HEK293T (cell line): ENCODE results near the gene FAM217A.
A peak's percentile ranks its signal among the peaks of the same experiment; 100 is the strongest.

ENCODE experiments used
- CTCF ChIA-PET: fragments of 350-600 bp; formaldehyde crosslinking; extraction: SDS; loops from one replicate; lab custom pipeline; 2021; ENCODE audit warnings: antibody characterized with exemption, inconsistent platforms; lab: Yijun Ruan, JAX
- POLR2A ChIA-PET: fragments of 350-600 bp; formaldehyde crosslinking; extraction: SDS; loops from one replicate; lab custom pipeline; 2020; ENCODE audit warnings: antibody characterized with exemption, inconsistent platforms; lab: Yijun Ruan, JAX
- DNase-seq: peaks from one replicate; pipeline ENCODE4 v3.0.0; 2012; ENCODE audit warnings: mixed read lengths; ENCODE audit errors: extremely low spot score
- ARNT ChIP-seq: fragments of 450-650 bp; IDR thresholded peaks from 2 replicates; pipeline ENCODE4 v1.6.1; 2017; ENCODE audit warnings: mild to moderate bottlenecking
- BHLHE40 ChIP-seq: fragments of 450-650 bp; IDR thresholded peaks from 2 replicates; pipeline ENCODE4 v1.6.1; 2016; ENCODE audit warnings: mild to moderate bottlenecking, moderate library complexity, borderline replicate concordance
- CTBP1 ChIP-seq: fragments of 450-650 bp; IDR thresholded peaks from 2 replicates; pipeline ENCODE4 v1.6.1; 2016; ENCODE audit warnings: borderline replicate concordance
- ELF4 ChIP-seq: fragments of 450-650 bp; IDR thresholded peaks from 2 replicates; pipeline ENCODE4 v1.6.1; 2017; ENCODE audit warnings: antibody characterized with exemption
- FOXA1 ChIP-seq: fragments of 450-650 bp; IDR thresholded peaks from 2 replicates; pipeline ENCODE4 v1.6.1; 2016; ENCODE audit warnings: mild to moderate bottlenecking
- FOXK2 ChIP-seq: fragments of 450-650 bp; IDR thresholded peaks from 2 replicates; pipeline ENCODE4 v1.6.1; 2016; ENCODE audit warnings: mild to moderate bottlenecking
- FOXM1 ChIP-seq: fragments of 450-650 bp; IDR thresholded peaks from 2 replicates; pipeline ENCODE4 v1.6.1; 2017; ENCODE audit warnings: mild to moderate bottlenecking, borderline replicate concordance
- HDGF ChIP-seq: fragments of 450-650 bp; IDR thresholded peaks from 2 replicates; pipeline ENCODE4 v1.6.1; 2017; ENCODE audit warnings: antibody characterized with exemption, borderline replicate concordance
- L3MBTL2 ChIP-seq: fragments of 450-650 bp; conservative IDR thresholded peaks from 2 replicates; pipeline ENCODE4 v1.6.1; 2016; ENCODE audit warnings: mild to moderate bottlenecking
- LEF1 ChIP-seq: fragments of 450-650 bp; IDR thresholded peaks from 2 replicates; pipeline ENCODE4 v1.6.1; 2017; ENCODE audit warnings: mild to moderate bottlenecking, borderline replicate concordance
- NFRKB ChIP-seq: fragments of 450-650 bp; IDR thresholded peaks from 2 replicates; pipeline ENCODE4 v1.6.1; 2016; ENCODE audit warnings: mild to moderate bottlenecking, moderate library complexity
- PKNOX1 ChIP-seq: fragments of 450-650 bp; IDR thresholded peaks from 2 replicates; pipeline ENCODE4 v1.6.1; 2016
- SUZ12 ChIP-seq: fragments of 450-650 bp; IDR thresholded peaks from 2 replicates; pipeline ENCODE4 v1.6.1; 2016; ENCODE audit warnings: mild to moderate bottlenecking
- TARDBP ChIP-seq: fragments of 450-650 bp; IDR thresholded peaks from 2 replicates; pipeline ENCODE4 v1.6.1; 2016
- ZNF384 ChIP-seq: fragments of 450-650 bp; IDR thresholded peaks from 2 replicates; pipeline ENCODE4 v1.6.1; 2016

Gene FAM217A

DNA sequence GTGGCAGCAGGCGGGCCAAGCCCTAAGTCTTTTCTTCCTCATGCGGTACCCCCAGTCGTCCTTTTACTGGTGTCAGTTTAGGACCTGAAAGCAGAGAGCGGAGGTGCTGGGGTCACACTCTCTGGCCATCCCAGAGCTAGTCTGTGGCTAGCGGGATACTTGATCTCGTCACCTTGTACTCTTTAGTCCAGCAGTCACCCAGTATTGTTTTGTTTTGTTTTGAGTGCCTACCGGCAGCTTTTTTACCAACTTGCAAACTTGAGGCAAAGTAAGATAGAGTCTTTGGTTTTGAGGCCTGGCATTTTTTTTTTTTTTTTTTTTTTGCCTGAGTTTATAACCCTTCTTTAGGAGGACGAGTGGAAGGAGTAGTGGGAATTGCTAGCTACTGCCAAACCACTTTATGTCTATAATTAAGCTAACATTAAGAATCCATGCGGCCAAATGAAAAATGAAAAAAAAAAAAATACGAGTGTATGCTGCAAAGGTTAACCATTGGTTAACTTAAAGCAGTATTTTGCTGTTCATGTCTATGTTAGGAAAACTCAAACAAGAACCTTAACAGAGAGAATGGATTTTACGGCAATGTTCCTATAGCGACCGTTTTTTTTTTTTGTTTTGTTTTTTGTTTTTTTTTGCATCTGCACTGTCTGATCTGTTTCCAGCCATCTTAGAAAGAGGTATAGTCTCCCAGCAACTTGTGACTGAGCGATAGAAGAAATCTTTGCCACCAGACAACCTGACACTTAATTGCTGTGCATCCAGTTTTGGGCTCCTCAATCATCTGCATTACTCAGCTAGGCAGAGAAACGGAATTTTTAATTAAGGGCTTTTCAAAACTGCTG, 56.9 kb downstream of the FAM217A start:
- DNase-seq = peak; percentile 12

GRCh38 chr6:4021133-4021853, 57.6 kb downstream of the FAM217A start:
- CTCF ChIA-PET = interaction anchor here (0.6 to 1.6 kb wide), 5 partner anchors 10 to 189 kb away, joined by 3 to 6 read pairs (median 3); no protein-coding TSS in a partner anchor
- DNase-seq = peak; percentile 85
- POLR2A ChIA-PET = interaction anchor here (0.5 to 2.0 kb wide), 45 partner anchors 8 to 1165 kb away, joined by 3 to 24 read pairs (median 4); partner anchors contain the start of genes ECI2 and FAM50B
- TF ChIP-seq PKNOX1 (peak; percentile 1; the same call in 1 of the 2 replicates), FOXK2 (no peak), SUZ12 (no peak), TARDBP (no peak), CTBP1 (no peak), FOXA1 (no peak), NFRKB (peak; percentile 75), ARNT (no peak), L3MBTL2 (peak; percentile 44; the same call in 1 of the 2 replicates), ZNF384 (no peak), HDGF (no peak), ELF4 (peak; percentile 57), LEF1 (no peak)

More for the DNA sequence above, 56.9 kb downstream of the FAM217A start:
- TF ChIP-seq ZNF384 (peak; percentile 63), ARNT (no peak)
- POLR2A ChIA-PET = interaction anchor here (0.8 to 2.0 kb wide), 19 partner anchors 9 to 331 kb away, joined by 3 to 24 read pairs (median 7); partner anchors contain the start of gene ECI2
- CTCF ChIA-PET = interaction anchor here (0.5 to 1.6 kb wide), 5 partner anchors 9 to 897 kb away, joined by 3 to 6 read pairs (median 3); no protein-coding TSS in a partner anchor

- DNase-seq = no peak
- CTCF ChIA-PET = interaction anchor here (0.7 to 1.6 kb wide), 4 partner anchors 10 to 190 kb away, joined by 3 to 6 read pairs (median 3); no protein-coding TSS in a partner anchor
- POLR2A ChIA-PET = interaction anchor here (0.5 to 2.0 kb wide), 42 partner anchors 8 to 1165 kb away, joined by 3 to 24 read pairs (median 4); partner anchors contain the start of genes ECI2 and FAM50B
- TF ChIP-seq TARDBP = no peak
- TF ChIP-seq PKNOX1 = 0 out of 2 replicates have a peak, but pooled peaks have one; percentile 3
- TF ChIP-seq NFRKB = no peak
Measured at GRCh38 chr6:4020822-4021132, 58.2 kb downstream of the FAM217A start.

DNA sequence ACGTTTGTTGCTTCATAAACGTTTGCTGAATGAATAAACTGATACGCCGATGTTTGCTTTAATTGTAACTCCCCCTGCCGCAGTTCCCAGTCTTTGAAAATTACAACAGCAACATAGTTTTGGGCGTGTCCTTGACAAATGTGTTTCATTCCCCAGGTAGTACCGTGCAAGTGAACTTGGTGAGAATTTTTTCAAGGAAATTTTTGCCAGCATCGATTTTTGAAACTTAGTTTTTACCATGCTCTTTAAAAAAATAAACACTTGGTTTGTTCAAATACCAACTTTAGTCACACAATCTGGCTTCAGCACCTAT, 60.1 kb downstream of the FAM217A start:
- CTCF ChIA-PET = interaction anchor here (0.9 kb wide), 1 partner anchor 170 kb away, joined by 3 read pairs; the partner anchor contains the start of gene FAM50B
- POLR2A ChIA-PET = interaction anchor here (0.7 to 1.6 kb wide), 8 partner anchors 11 to 735 kb away, joined by 3 to 9 read pairs (median 4); partner anchors contain the start of gene ECI2
- TF ChIP-seq FOXK2 (no peak), CTBP1 (no peak), L3MBTL2 (no peak), FOXA1 (no peak), NFRKB (no peak), ELF4 (no peak), SUZ12 (no peak), BHLHE40 (no peak), HDGF (no peak), PKNOX1 (no peak), TARDBP (no peak), ARNT (no peak), FOXM1 (no peak)
- DNase-seq = no peak
